Omental fat pad (tissue), 4 donors: ENCODE measurements around the gene DACT2. TPM values are rescaled to one million over a fixed set of nuclear protein-coding genes. Genes with fewer than 3 reads are reported as not detected.

Experiments
- total RNA-seq, 4 donors: library from RNA; depleted of rRNA; stranded (reverse); fragments of >200 nt; gene quantifications; one replicate each; pipeline ENCODE4 v1.1.0, GENCODE V29; 2016

DACT2 gene
- total RNA-seq, 4 donors from 2014 or later, result 0.63 to 3.9 (median 2.3) TPM

Other genes starting within 250 kb of the DACT2 start
- gene FRMD1, start 240.6 kb downstream of the DACT2 start, total RNA-seq, result 1 to 10 TPM in 2 of 4 donors, under 1 TPM in 2; 0.79 to 4.8 (median 1.7) TPM
- gene SMOC2, start 121.4 kb upstream of the DACT2 start, total RNA-seq, result 100 to 1,000 TPM in 2 of 4 donors, 10 to 100 TPM in 2; 53.1 to 164 (median 102) TPM